HEK293T (cell line): ENCODE data around the gene CCDC92.

ENCODE experiments used
- CTCF ChIA-PET: fragments of 350-600 bp; formaldehyde crosslinking; extraction: SDS; loops from one replicate; lab custom pipeline; 2021; ENCODE audit warnings: antibody characterized with exemption, inconsistent platforms; lab: Yijun Ruan, JAX
- POLR2A ChIA-PET: fragments of 350-600 bp; formaldehyde crosslinking; extraction: SDS; loops from one replicate; lab custom pipeline; 2020; ENCODE audit warnings: antibody characterized with exemption, inconsistent platforms; lab: Yijun Ruan, JAX
- DNase-seq: peaks from one replicate; pipeline ENCODE4 v3.0.0; 2012; ENCODE audit warnings: mixed read lengths; ENCODE audit errors: extremely low spot score
- ARNT ChIP-seq: fragments of 450-650 bp; IDR thresholded peaks from 2 replicates; pipeline ENCODE4 v1.6.1; 2017; ENCODE audit warnings: mild to moderate bottlenecking
- BHLHE40 ChIP-seq: fragments of 450-650 bp; IDR thresholded peaks from 2 replicates; pipeline ENCODE4 v1.6.1; 2016; ENCODE audit warnings: mild to moderate bottlenecking, moderate library complexity, borderline replicate concordance
- CTBP1 ChIP-seq: fragments of 450-650 bp; IDR thresholded peaks from 2 replicates; pipeline ENCODE4 v1.6.1; 2016; ENCODE audit warnings: borderline replicate concordance
- ELF4 ChIP-seq: fragments of 450-650 bp; IDR thresholded peaks from 2 replicates; pipeline ENCODE4 v1.6.1; 2017; ENCODE audit warnings: antibody characterized with exemption
- FOXA1 ChIP-seq: fragments of 450-650 bp; IDR thresholded peaks from 2 replicates; pipeline ENCODE4 v1.6.1; 2016; ENCODE audit warnings: mild to moderate bottlenecking
- FOXK2 ChIP-seq: fragments of 450-650 bp; IDR thresholded peaks from 2 replicates; pipeline ENCODE4 v1.6.1; 2016; ENCODE audit warnings: mild to moderate bottlenecking
- FOXM1 ChIP-seq: fragments of 450-650 bp; IDR thresholded peaks from 2 replicates; pipeline ENCODE4 v1.6.1; 2017; ENCODE audit warnings: mild to moderate bottlenecking, borderline replicate concordance
- HDGF ChIP-seq: fragments of 450-650 bp; IDR thresholded peaks from 2 replicates; pipeline ENCODE4 v1.6.1; 2017; ENCODE audit warnings: antibody characterized with exemption, borderline replicate concordance
- L3MBTL2 ChIP-seq: fragments of 450-650 bp; conservative IDR thresholded peaks from 2 replicates; pipeline ENCODE4 v1.6.1; 2016; ENCODE audit warnings: mild to moderate bottlenecking
- LEF1 ChIP-seq: fragments of 450-650 bp; IDR thresholded peaks from 2 replicates; pipeline ENCODE4 v1.6.1; 2017; ENCODE audit warnings: mild to moderate bottlenecking, borderline replicate concordance
- NFRKB ChIP-seq: fragments of 450-650 bp; IDR thresholded peaks from 2 replicates; pipeline ENCODE4 v1.6.1; 2016; ENCODE audit warnings: mild to moderate bottlenecking, moderate library complexity
- PKNOX1 ChIP-seq: fragments of 450-650 bp; IDR thresholded peaks from 2 replicates; pipeline ENCODE4 v1.6.1; 2016
- SP1 ChIP-seq: fragments of 450-650 bp; IDR thresholded peaks from 2 replicates; pipeline ENCODE4 v1.6.1; 2017
- SUZ12 ChIP-seq: fragments of 450-650 bp; IDR thresholded peaks from 2 replicates; pipeline ENCODE4 v1.6.1; 2016; ENCODE audit warnings: mild to moderate bottlenecking
- TARDBP ChIP-seq: fragments of 450-650 bp; IDR thresholded peaks from 2 replicates; pipeline ENCODE4 v1.6.1; 2016
- ZNF384 ChIP-seq: fragments of 450-650 bp; IDR thresholded peaks from 2 replicates; pipeline ENCODE4 v1.6.1; 2016

The CCDC92 gene

GRCh38 chr12:123971770-123972456, 718 bp downstream of the CCDC92 start:
- ChIA-PET CTCF (interaction anchor here (1.3 kb wide), 1 partner anchor 67 kb away, joined by 7 read pairs; no protein-coding TSS in a partner anchor), POLR2A (interaction anchor here (0.8 kb wide), 1 partner anchor 67 kb away, joined by 3 read pairs; no protein-coding TSS in a partner anchor)
- DNase-seq, result peak; percentile 32
- TF ChIP-seq NFRKB, result no peak
- TF ChIP-seq L3MBTL2, result no peak
- TF ChIP-seq BHLHE40, result no peak

- TF ChIP-seq BHLHE40 (no peak), SP1 (no peak), CTBP1 (no peak), FOXA1 (no peak), NFRKB (no peak), FOXM1 (no peak), ARNT (no peak), FOXK2 (no peak), SUZ12 (no peak)
- ChIA-PET POLR2A (interaction anchor here (0.8 kb wide), 1 partner anchor 66 kb away, joined by 3 read pairs; no protein-coding TSS in a partner anchor), CTCF (interaction anchor here (1.3 kb wide), 1 partner anchor 66 kb away, joined by 7 read pairs; no protein-coding TSS in a partner anchor)
- DNase-seq, result no peak
Observed at GRCh38 chr12:123971449-123971769, 1.2 kb downstream of the CCDC92 start.

GRCh38 chr12:123967121-123967586, 5.5 kb downstream of the CCDC92 start:
- DNase-seq, result no peak
- ChIA-PET POLR2A (no interaction called here), CTCF (no interaction called here)
- TF ChIP-seq NFRKB, result no peak
- no peak for TF ChIP-seq ELF4
- TF ChIP-seq HDGF, result no peak
- TF ChIP-seq PKNOX1, result no peak
- TF ChIP-seq FOXK2, result no peak
- TF ChIP-seq LEF1, result no peak
- TF ChIP-seq BHLHE40, result no peak
- no peak for TF ChIP-seq SUZ12
- TF ChIP-seq FOXM1, result no peak

GRCh38 chr12:123966596-123966995, 6.0 kb downstream of the CCDC92 start:
- DNase-seq, result no peak
- ChIA-PET CTCF (no interaction called here), POLR2A (no interaction called here)
- TF ChIP-seq SUZ12 (no peak), NFRKB (no peak), FOXK2 (no peak), ARNT (no peak), CTBP1 (no peak), ELF4 (no peak), TARDBP (no peak), BHLHE40 (no peak), HDGF (no peak), FOXA1 (no peak), SP1 (no peak), FOXM1 (no peak), L3MBTL2 (no peak), PKNOX1 (no peak), ZNF384 (no peak), LEF1 (no peak)

- DNase-seq, result no peak
- ChIA-PET POLR2A (no interaction called here), CTCF (interaction anchor here (0.6 kb wide), 1 partner anchor 201 kb away, joined by 3 read pairs; no protein-coding TSS in a partner anchor)
- TF ChIP-seq ARNT, result no peak
- TF ChIP-seq FOXK2, result no peak
- no peak for TF ChIP-seq TARDBP
- no peak for TF ChIP-seq FOXA1
- no peak for TF ChIP-seq HDGF
- TF ChIP-seq NFRKB, result no peak
- no peak for TF ChIP-seq L3MBTL2
- no peak for TF ChIP-seq LEF1
- no peak for TF ChIP-seq SUZ12
- TF ChIP-seq CTBP1, result no peak
- TF ChIP-seq BHLHE40, result no peak
- TF ChIP-seq ELF4, result no peak
- TF ChIP-seq ZNF384, result no peak
- no peak for TF ChIP-seq SP1
- TF ChIP-seq PKNOX1, result no peak
- TF ChIP-seq FOXM1, result no peak
Observed at GRCh38 chr12:123965382-123965781, 7.2 kb downstream of the CCDC92 start.

GRCh38 chr12:123963821-123964220, 8.8 kb downstream of the CCDC92 start:
- TF ChIP-seq FOXK2, result no peak
- no peak for TF ChIP-seq BHLHE40
- TF ChIP-seq CTBP1, result no peak
- TF ChIP-seq FOXA1, result no peak
- no peak for TF ChIP-seq HDGF
- no peak for TF ChIP-seq ARNT
- TF ChIP-seq FOXM1, result no peak
- TF ChIP-seq L3MBTL2, result no peak
- TF ChIP-seq TARDBP, result no peak
- TF ChIP-seq LEF1, result no peak
- no peak for TF ChIP-seq SP1
- TF ChIP-seq PKNOX1, result no peak
- no peak for TF ChIP-seq SUZ12
- TF ChIP-seq ELF4, result no peak
- ChIA-PET CTCF (no interaction called here), POLR2A (interaction anchor here (1.1 kb wide), 1 partner anchor 9 kb away, joined by 3 read pairs; no protein-coding TSS in a partner anchor)
- DNase-seq, result no peak
